Upper lobe of left lung (tissue), 4 donors: ENCODE results near the gene MS4A6A.

ENCODE experiments used
- CTCF ChIP-seq, 6 experiments: fragments of 450-650 bp in 4 of 6; fragments of 200-600 bp in 2 of 6; sonication (generic) in 2 of 6; IDR thresholded peaks; one replicate each; pipeline ENCODE4 v1.5.1; 2016 to 2019; ENCODE audit warnings: antibody characterized with exemption in 6 of 6
- EP300 ChIP-seq, 4 donors: sonication (generic); formaldehyde crosslinking; IDR thresholded peaks; one replicate each; pipeline ENCODE4 v1.5.1; 2017; ENCODE audit warnings: antibody characterized with exemption in 4 of 4, control low read depth in 2 of 4
- POLR2A ChIP-seq, 4 donors: fragments of 450-650 bp; IDR thresholded peaks; one replicate each; pipeline ENCODE4 v1.5.1; 2016 to 2017; ENCODE audit warnings: antibody characterized with exemption in 4 of 4, mild to moderate bottlenecking in 2 of 4
- POLR2AphosphoS5 ChIP-seq, 2 donors: sonication (generic); formaldehyde crosslinking; IDR thresholded peaks; one replicate each; pipeline ENCODE4 v1.5.1; 2017; ENCODE audit warnings: antibody characterized with exemption in 2 of 2

GRCh38 chr11:60161766-60162165 lies 21.1 kb downstream of the MS4A6A start:
- TF ChIP-seq CTCF (IDR thresholded peaks at IDR 0.05) (no peak), POLR2A (IDR thresholded peaks at IDR 0.05) (no peak), POLR2AphosphoS5 (IDR thresholded peaks at IDR 0.05) (no peak), EP300 (IDR thresholded peaks at IDR 0.05) (no peak)
